Stimulated activated CD4-positive, alpha-beta T cell treated with anti-CD3 and anti-CD28 coated beads, Interleukin-1b, Interleukin-23, amount 100 ng/mL, for 48 hours (primary cell): ENCODE results near the gene IAH1.

Experiments used
- DNase-seq: peaks from one replicate; pipeline ENCODE4 v3.0.0-alpha.2; 2020

The IAH1 gene

DNA sequence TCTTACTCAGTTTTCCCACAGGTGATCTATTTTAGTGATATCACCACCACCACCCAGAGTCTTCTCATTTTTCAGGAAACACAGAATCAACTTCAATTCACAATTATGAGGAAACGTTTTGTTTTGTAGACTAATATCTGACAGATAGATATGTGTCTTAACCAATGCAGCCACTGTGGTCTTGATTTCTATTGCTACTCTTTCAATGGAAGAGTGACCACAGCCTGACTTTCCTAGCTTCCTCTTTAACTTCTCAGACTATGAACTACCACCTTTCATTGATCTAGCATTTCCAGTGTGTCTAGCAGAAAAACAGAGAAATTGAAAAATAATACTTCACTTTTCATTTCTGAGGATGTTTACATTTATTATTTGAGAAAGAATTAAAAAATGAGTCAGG, 60.8 kb downstream of the IAH1 start:
- no peak for DNase-seq

GRCh38 chr2:9536504-9536903, 62.2 kb downstream of the IAH1 start:
- DNase-seq, result no peak

DNA sequence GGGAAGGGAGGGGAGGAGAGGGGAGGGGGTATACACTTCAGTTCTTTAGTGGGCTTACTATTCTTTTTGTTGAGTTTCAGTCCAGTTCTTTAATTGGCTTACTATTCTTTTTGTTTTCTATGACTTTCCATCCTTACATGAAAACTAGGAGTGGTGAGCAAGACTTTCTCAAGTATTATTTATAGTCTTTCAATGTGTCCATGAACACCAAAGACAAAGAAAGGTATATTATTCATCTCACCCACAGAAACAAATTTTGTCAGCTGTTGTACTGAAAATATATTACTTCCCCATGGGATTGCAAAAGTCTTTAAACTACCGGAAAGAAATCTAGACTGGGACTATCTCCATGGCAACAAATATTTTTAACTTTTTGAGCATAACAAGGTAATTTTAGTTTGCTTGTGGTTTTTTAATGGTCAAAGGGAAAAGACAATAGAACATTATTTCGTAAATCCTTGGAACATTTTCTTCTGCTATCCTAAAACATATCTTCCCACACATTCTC, 63.7 kb downstream of the IAH1 start:
- no peak for DNase-seq
